D721Med (cell line): ENCODE measurements around the gene NRG3.

Source experiments
- DNase-seq: peaks from one replicate; pipeline ENCODE4 v3.0.0; 2011; ENCODE audit warnings: low spot score; ENCODE audit not compliant: insufficient read length
- FAIRE-seq: peaks from 2 replicates; lab custom pipeline; 2011; peaks lifted over from hg19 to GRCh38; lab: Jason Lieb, UNC
- TF ChIP-seq, protein P1 (sequence below): IDR thresholded peaks from 2 replicates; pipeline ENCODE4 v1.5.1; 2012; ENCODE audit warnings: mild to moderate bottlenecking, control low read depth; ENCODE audit not compliant: insufficient read depth; ENCODE audit errors: missing control alignments

NRG3 gene

DNA sequence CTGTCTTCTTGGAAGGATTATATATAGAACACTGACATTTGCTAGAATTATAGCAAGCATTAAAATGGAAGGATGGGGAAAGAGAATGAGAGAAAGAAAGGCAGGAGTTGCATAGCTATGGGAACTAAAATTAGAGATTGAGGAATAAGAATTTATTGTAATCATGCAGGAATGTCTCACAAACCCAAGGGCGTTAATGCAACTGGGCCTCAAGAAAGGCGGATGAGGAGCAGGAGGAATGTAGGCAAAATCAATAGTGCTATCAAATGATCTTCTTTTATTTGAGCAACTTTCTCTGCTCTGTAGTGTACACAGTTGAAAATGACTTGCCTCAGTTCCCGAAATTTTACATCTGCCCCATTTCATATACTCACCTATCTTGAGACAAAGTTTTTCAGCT, 1132.5 kb downstream of the NRG3 start:
- FAIRE-seq, result no peak
- no peak for DNase-seq
- TF ChIP-seq, protein P1, sequence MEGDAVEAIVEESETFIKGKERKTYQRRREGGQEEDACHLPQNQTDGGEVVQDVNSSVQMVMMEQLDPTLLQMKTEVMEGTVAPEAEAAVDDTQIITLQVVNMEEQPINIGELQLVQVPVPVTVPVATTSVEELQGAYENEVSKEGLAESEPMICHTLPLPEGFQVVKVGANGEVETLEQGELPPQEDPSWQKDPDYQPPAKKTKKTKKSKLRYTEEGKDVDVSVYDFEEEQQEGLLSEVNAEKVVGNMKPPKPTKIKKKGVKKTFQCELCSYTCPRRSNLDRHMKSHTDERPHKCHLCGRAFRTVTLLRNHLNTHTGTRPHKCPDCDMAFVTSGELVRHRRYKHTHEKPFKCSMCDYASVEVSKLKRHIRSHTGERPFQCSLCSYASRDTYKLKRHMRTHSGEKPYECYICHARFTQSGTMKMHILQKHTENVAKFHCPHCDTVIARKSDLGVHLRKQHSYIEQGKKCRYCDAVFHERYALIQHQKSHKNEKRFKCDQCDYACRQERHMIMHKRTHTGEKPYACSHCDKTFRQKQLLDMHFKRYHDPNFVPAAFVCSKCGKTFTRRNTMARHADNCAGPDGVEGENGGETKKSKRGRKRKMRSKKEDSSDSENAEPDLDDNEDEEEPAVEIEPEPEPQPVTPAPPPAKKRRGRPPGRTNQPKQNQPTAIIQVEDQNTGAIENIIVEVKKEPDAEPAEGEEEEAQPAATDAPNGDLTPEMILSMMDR, result no peak

DNA sequence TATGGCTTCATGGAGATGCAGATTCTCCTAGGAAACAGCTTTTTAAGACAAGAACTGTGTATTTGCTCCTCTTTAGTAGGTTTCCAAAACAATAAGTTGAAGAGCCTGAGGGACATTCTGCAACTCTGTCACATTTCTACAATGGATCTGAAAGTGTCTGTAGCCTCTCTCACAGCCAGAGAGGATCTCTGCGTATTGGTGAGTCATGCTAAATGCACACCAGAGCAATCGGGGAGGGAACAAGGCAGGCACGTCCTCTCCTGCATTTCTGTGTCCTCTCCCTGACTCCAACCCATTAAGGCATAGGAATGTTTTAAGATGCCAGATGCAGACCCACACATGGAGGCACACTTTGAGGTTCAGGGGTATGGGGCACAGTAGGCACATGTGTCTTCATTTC, 1137.9 kb downstream of the NRG3 start:
- no peak for DNase-seq
- no peak for FAIRE-seq
- TF ChIP-seq, protein P1, result no peak

DNA sequence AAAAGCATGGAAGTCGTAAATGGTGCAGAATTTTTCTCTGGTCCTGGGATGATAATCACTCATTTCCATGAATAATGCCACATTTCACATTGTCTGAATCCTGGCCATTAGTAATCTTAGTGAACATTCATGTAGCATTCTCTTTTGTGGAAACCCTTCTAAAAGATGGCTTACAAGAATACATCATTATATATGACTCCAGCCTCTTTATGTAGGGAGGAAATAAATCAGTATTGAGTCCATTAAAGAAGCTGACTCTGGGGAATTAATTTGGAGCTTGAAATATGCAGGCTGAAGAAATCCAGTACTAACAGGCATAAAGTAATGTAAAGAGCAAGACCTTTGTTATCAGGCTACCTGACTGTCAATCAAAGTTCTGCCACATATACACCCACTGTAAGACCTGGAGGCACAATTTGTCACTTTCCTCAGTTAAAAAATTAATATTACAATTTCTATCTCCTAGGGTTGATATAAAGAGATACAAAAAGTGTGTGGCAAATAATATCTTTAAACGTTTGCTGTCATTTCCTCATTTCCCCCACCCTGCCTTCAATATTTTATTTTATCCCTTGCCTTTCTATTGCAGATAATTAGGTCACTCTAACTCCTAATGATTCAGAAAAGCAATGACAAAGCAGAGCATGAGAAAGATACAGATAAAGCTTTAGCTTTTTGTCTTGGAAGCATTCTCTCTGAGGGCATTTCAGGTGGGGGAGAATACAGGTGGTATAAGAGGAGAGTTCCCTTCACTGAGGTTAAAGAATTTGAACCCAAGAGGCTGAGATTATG, 1142.3 kb downstream of the NRG3 start:
- TF ChIP-seq, protein P1, result no peak
- FAIRE-seq (no peak), DNase-seq (no peak)

DNA sequence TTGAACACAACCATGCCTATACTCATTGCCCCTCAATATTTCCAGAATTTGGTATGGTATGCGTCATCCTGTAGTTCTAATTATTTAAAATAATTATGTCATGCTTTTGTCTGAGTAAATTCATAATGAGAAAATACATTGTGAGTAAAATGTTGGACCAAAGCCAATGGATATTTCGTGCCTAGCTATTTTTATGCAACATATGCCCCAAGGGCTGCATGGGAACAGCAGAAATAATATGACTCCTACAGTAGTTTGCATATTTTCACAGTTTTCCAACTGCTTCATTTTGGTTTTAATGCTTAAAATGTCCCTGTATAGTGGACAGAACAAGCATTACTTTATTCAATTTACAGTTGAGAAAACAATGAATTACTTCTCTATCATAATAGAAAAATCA, 1148.7 kb downstream of the NRG3 start:
- no peak for FAIRE-seq
- no peak for DNase-seq

More for the DNA sequence above, 1148.7 kb downstream of the NRG3 start:
- TF ChIP-seq, protein P1, result no peak
